Common myeloid progenitor, CD34-positive (primary cell): ENCODE results near the gene UBE3A.

Source experiments
- CTCF ChIA-PET: fragments of 350-600 bp; sonication (Branson Sonifier 250); formaldehyde crosslinking; loops from one replicate; lab custom pipeline; 2021; ENCODE audit warnings: antibody characterized with exemption; lab: Charles Lee
- POLR2A ChIA-PET: fragments of 350-600 bp; sonication (Branson Sonifier 250); formaldehyde crosslinking; loops from one replicate; lab custom pipeline; 2021; ENCODE audit warnings: antibody characterized with exemption; lab: Charles Lee
- DNase-seq, 3 donors: peaks; one replicate each; pipeline versions ENCODE4 v3.0.0 to v3.0.0-alpha.2; 2013
- H3K27ac ChIP-seq, 2 experiments: 1 replicate in 1 of 2; 2 replicates in 1 of 2; pipeline ENCODE4 v1.7.0; 2013; ENCODE audit warnings: inconsistent platforms in 2 of 2, low read length in 2 of 2, mild to moderate bottlenecking in 2 of 2, low read depth in 1 of 2, moderate library complexity in 1 of 2; ENCODE audit not compliant: severe bottlenecking in 2 of 2, insufficient read depth in 1 of 2, poor library complexity in 1 of 2
- H3K27me3 ChIP-seq, 5 experiments: replicated peaks in 2 of 5; 1 replicate in 3 of 5; 2 replicates in 2 of 5; pipeline versions ENCODE4 v1.6.1 to v1.7.0; 2013; ENCODE audit warnings: low read length in 4 of 5, mild to moderate bottlenecking in 2 of 5, moderate library complexity in 2 of 5, inconsistent platforms in 1 of 5; ENCODE audit not compliant: insufficient read depth in 5 of 5, control insufficient read depth in 4 of 5
- H3K36me3 ChIP-seq, 4 experiments: 1 replicate in 2 of 4; 2 replicates in 2 of 4; pipeline versions ENCODE4 v1.6.1 to v1.7.0; 2013; ENCODE audit warnings: low read length in 3 of 4, control low read depth in 1 of 4, mild to moderate bottlenecking in 1 of 4; ENCODE audit not compliant: control insufficient read depth in 4 of 4, insufficient read depth in 4 of 4
- H3K4me1 ChIP-seq, 4 experiments: 1 replicate in 3 of 4; 2 replicates in 1 of 4; pipeline versions ENCODE4 v1.6.1 to v1.7.1; 2013; ENCODE audit warnings: low read length in 3 of 4, mild to moderate bottlenecking in 3 of 4, control low read depth in 1 of 4, inconsistent platforms in 1 of 4, moderate library complexity in 1 of 4; ENCODE audit not compliant: control insufficient read depth in 4 of 4, insufficient read depth in 4 of 4; ENCODE audit errors: control extremely low read depth in 1 of 4
- H3K4me3 ChIP-seq, 7 experiments: 1 replicate in 4 of 7; 2 replicates in 3 of 7; pipeline versions ENCODE4 v1.5.1 to v1.7.0; 2013; ENCODE audit warnings: mild to moderate bottlenecking in 7 of 7, low read length in 6 of 7, moderate library complexity in 6 of 7, inconsistent platforms in 2 of 7, low read depth in 2 of 7, control low read depth in 1 of 7; ENCODE audit not compliant: insufficient read depth in 4 of 7, control insufficient read depth in 1 of 7; ENCODE audit errors: extremely low read depth in 1 of 7
- H3K9me3 ChIP-seq, 5 experiments: 1 replicate in 4 of 5; 2 replicates in 1 of 5; pipeline versions ENCODE4 v1.6.1 to v1.7.1; 2013; ENCODE audit warnings: low read length in 4 of 5, mild to moderate bottlenecking in 2 of 5, inconsistent platforms in 1 of 5, low read depth in 1 of 5, moderate library complexity in 1 of 5; ENCODE audit not compliant: control insufficient read depth in 4 of 5, insufficient read depth in 2 of 5; ENCODE audit errors: control extremely low read depth in 1 of 5
- WGBS: methylation state at CpG from one replicate; pipeline ENCODE4 v1.1.5; 2013; ENCODE audit not compliant: insufficient coverage; 5-methylcytosine and 5-hydroxymethylcytosine counted together

Gene UBE3A

DNA sequence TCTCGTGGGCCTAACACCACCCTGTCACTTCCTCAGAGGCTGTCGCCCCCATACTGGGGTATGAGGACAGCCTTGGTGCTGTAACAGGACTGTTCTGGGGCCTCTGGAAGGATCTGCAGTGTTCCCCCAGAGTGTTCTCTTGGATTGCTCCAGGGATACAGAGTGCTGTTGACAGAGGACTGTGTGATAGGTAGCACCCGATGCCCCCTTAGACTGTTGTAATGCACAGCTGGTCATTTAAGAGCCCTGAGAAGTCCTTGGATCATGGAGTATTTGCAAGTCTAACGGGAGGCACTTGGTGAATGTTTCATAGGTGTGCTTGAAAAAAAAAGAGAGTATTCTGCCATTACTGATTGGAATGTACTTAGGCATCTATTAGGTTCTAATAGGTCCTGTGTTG is 35.4 kb upstream of the UBE3A start:
- POLR2A ChIA-PET, result no interaction called here
- no peaks in the 10 kb centered on the region for H3K27me3 ChIP-seq
- no peak overlapping the region for H3K4me3 ChIP-seq
- peaks cover 0 to 9% (median 2%) of the 10 kb centered on the region in 5 experiments for H3K9me3 ChIP-seq
- no peak for DNase-seq
- no peak overlapping the region for H3K27ac ChIP-seq
- H3K4me1 ChIP-seq, result no peaks in the 10 kb centered on the region
- CTCF ChIA-PET, result no interaction called here
- no peaks in the 10 kb centered on the region for H3K36me3 ChIP-seq
- 100% methylated on average over 4 of the region's 4 CpGs for WGBS

DNA sequence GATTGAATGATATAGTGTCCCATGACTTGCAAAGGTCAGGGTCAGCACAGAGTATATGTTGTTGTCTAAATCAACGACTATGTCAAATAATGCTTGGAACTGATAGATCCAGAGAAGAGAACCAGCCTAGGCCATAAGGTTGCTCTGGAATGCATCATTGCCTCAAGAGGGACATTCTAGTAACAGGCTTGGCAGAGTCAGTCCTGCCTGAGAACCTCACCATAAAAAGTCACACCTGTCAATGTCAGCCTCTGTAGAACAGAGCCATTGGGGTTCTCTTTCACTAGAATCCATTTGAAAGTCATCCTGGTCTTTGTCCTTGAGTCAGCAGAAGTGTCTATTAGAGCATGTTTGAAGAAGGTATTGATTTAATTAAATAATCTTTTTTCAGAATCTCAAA is 31.4 kb upstream of the UBE3A start:
- H3K4me1 ChIP-seq, result no peaks in the 10 kb centered on the region
- no peak overlapping the region for H3K27ac ChIP-seq
- ChIA-PET CTCF (no interaction called here), POLR2A (no interaction called here)
- WGBS, result 100% methylated on average over 1 of the region's 1 CpG
- no peak overlapping the region for H3K4me3 ChIP-seq
- no peak for DNase-seq
- no peaks in the 10 kb centered on the region for H3K27me3 ChIP-seq
- H3K36me3 ChIP-seq, result no peaks in the 10 kb centered on the region
- peaks cover 0 to 17% (median 2%) of the 10 kb centered on the region in 5 experiments for H3K9me3 ChIP-seq

DNA sequence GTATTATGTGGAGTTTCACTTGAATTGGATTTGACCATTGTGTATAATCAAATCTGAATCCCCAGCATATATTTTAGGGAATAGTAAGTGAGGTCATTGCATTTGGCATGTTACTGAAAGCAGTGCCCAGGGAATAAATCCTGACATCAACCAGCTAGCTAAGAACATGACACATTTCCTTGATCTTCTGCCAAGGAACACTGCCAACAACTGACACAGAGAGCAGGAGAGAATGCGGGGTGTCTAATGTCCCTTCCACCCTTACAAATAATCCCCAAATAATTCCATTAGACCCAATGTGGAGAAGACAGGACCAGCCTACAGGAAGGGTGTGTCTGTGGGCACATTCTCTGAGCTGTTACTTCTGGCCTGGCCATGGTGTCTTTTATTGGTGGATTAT is 30.6 kb upstream of the UBE3A start:
- no peak for DNase-seq
- CTCF ChIA-PET, result no interaction called here
- H3K27me3 ChIP-seq, result no peaks in the 10 kb centered on the region
- H3K27ac ChIP-seq, result no peak overlapping the region
- no CpG with 5 or more reads among the region's 1 CpG for WGBS
- H3K4me3 ChIP-seq, result no peak overlapping the region
- POLR2A ChIA-PET, result interaction anchor here (0.6 kb wide), 1 partner anchor 875 kb away, joined by 4 read pairs; no protein-coding TSS in a partner anchor
- no peaks in the 10 kb centered on the region for H3K36me3 ChIP-seq
- no peaks in the 10 kb centered on the region for H3K4me1 ChIP-seq
- peaks cover 0 to 17% (median 2%) of the 10 kb centered on the region in 5 experiments for H3K9me3 ChIP-seq

DNA sequence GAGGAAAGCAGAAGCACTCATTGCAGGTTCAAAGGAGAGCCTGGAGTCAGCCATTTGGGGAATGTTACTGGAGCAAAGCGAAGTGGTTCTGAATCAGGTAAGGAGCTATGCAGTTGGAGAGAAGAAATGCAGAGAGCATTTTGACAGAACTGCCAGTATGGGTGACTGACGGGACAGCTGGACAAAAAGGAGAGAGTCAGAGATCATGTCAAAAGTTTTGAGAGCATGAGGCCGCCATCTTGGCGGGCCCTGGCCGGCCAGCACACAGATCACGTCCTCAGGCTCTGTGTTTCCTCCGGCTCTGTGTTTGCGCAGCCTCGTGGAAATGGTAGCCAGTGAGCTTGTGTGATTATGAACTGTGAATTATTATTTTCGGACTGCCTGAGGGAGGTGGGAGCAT is 29.8 kb upstream of the UBE3A start:
- H3K27ac ChIP-seq, result no peak overlapping the region
- H3K4me3 ChIP-seq, result no peak overlapping the region
- no peak for DNase-seq
- H3K36me3 ChIP-seq, result no peaks in the 10 kb centered on the region
- H3K4me1 ChIP-seq, result no peaks in the 10 kb centered on the region
- ChIA-PET POLR2A (no interaction called here), CTCF (no interaction called here)
- H3K27me3 ChIP-seq, result no peaks in the 10 kb centered on the region
- peaks cover 0 to 17% (median 2%) of the 10 kb centered on the region in 5 experiments for H3K9me3 ChIP-seq
- WGBS, result 98% methylated on average over 9 of the region's 10 CpGs

DNA sequence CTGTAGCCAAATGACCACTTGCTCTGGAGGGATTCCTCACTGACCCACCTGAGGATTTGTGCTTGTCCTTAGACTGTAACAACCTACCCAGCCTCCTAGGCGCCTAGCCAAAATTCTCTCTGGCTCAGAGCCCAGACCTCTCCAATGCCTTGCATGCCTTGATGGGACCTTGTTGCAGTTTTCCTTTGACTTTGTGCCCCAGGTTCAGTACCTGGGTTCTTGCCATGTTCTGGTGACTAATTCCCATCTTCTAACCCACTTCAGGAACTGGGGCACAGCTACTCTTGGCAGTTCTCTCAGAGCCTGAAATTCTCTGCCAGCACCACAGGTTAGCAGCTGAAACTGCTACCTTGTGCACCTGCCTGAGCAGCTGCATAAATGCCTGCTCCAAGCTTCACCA is 27.0 kb upstream of the UBE3A start:
- no peaks in the 10 kb centered on the region for H3K36me3 ChIP-seq
- DNase-seq, result no peak
- POLR2A ChIA-PET, result no interaction called here
- no peaks in the 10 kb centered on the region for H3K27me3 ChIP-seq
- no peak overlapping the region for H3K27ac ChIP-seq
- H3K4me3 ChIP-seq, result no peak overlapping the region
- CTCF ChIA-PET, result no interaction called here
- no peaks in the 10 kb centered on the region for H3K4me1 ChIP-seq
- no CpG with 5 or more reads among the region's 1 CpG for WGBS
- H3K9me3 ChIP-seq, result peaks cover 0 to 14% (median 2%) of the 10 kb centered on the region in 5 experiments

DNA sequence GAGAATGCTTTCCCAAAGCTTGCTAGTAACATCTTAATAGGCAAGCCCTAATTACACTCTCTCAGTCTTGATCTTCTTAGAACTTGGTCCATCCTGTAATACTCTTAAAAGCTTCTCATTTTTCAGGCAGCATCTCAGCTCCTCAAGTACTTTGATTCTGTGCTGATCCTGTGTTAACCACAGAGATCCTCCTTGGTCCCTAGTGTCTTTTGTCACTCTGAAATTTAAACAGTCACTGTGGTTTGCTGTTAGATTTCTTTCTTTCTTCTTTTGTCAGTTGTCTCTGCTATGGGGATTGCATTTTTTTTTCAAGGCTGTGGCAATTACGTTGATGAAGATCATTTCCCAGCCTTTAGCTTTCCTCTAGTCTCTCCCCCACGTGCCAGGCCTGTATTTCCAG is 26.0 kb upstream of the UBE3A start:
- POLR2A ChIA-PET, result no interaction called here
- no peaks in the 10 kb centered on the region for H3K27me3 ChIP-seq
- H3K27ac ChIP-seq, result no peak overlapping the region
- no peak for DNase-seq
- CTCF ChIA-PET, result no interaction called here
- H3K4me1 ChIP-seq, result no peaks in the 10 kb centered on the region
- H3K36me3 ChIP-seq, result no peaks in the 10 kb centered on the region
- peaks cover 0 to 11% (median 0%) of the 10 kb centered on the region in 5 experiments for H3K9me3 ChIP-seq
- 100% methylated on average over 2 of the region's 2 CpGs for WGBS
- H3K4me3 ChIP-seq, result no peak overlapping the region

DNA sequence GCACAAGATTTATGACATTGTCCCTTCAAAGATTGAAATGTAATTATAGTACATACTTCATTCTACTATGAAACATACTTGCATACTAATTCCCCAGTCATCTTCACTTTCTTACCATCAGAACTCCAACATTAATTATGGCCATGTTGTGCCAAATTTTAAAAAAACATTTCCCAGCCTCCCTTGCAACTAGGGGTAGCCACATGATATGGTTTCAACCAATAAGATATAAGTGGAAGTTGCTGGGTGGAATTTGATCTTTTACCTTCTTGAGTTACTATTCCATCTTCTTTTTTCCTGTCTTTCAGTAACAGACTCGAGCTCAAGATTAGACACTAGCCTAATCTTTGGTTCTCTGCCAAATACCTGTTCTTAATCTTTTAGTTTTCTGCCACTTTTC is 25.6 kb upstream of the UBE3A start:
- peaks cover 0 to 11% (median 0%) of the 10 kb centered on the region in 5 experiments for H3K9me3 ChIP-seq
- no peaks in the 10 kb centered on the region for H3K27me3 ChIP-seq
- ChIA-PET CTCF (no interaction called here), POLR2A (no interaction called here)
- no peak for DNase-seq
- H3K27ac ChIP-seq, result no peak overlapping the region
- H3K4me1 ChIP-seq, result no peaks in the 10 kb centered on the region
- H3K36me3 ChIP-seq, result no peaks in the 10 kb centered on the region
- H3K4me3 ChIP-seq, result no peak overlapping the region
- WGBS, result no CpG with 5 or more reads among the region's 1 CpG
